Superior temporal gyrus (tissue), 1 donor: ENCODE measurements around the gene STRN4.
"Not testable (repeated sequence)": the region's sequence is repeated elsewhere in the genome, so short reads cannot be mapped to it uniquely, and the experiment has no call there.

ENCODE experiments used
- DNase-seq: peaks from one replicate; pipeline ENCODE4 v3.0.0-alpha.2; 2016; ENCODE audit errors: extremely low spot score

The STRN4 gene

GRCh38 chr19:46772170-46773017 lies 26.1 kb upstream of the STRN4 start:
- DNase-seq: no peak

- not testable (repeated sequence) for DNase-seq
Measured at GRCh38 chr19:46768746-46769145, 22.5 kb upstream of the STRN4 start.

- DNase-seq: no peak
Measured at GRCh38 chr19:46766569-46767317, 20.5 kb upstream of the STRN4 start.

DNA sequence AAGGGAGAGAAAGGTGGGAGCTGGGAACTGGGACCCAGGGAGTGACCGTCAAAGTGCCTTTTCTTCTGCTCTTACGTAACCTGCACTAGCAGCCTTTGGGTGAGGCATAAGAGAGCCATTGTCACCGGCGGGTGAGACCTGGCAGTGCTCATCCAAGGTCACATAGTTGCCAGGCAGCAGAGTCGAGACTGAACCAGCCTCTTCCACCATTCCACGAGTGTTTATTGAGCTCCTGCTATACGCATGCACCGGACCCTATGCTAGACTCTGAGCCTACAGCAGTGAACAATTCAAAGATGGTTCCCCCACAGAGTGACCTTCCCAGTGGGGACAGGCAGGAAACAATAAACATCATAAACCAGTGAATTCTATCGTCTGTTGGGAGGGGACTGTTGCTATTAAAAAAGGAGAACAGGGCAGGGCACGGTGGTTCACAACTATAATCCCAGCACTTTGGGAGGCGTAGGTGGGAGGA lies 18.6 kb upstream of the STRN4 start:
- no peak for DNase-seq

DNA sequence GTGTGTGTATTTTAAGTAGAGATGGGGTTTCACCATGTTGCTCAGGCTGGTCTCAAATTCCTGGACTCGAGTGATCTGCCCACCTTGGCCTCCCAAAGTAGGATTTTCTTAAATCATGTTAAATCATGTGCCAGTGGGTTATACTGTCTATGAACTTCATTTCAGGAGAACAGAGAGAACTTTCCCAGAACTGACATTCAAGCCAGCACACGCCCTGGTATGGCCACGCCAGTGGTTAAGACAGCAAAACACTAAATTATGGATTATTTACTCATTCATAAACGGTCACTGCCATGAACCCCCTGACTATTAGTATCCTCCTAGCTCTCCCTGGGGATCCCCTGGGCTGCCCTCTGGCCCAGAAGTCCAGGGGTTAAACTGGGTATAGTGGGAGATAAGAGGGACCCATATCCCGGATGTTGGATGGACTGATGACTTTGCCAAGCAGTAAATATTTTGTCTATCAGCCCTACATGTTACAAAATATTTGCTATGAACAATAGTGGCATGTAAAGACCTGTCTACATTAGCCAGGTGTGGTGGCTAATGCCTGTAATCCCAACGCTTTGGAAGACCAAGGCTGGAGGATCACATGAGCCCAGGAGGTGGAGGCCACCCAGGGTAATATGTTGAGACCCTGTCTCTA lies 16.1 kb upstream of the STRN4 start:
- no peak for DNase-seq

DNA sequence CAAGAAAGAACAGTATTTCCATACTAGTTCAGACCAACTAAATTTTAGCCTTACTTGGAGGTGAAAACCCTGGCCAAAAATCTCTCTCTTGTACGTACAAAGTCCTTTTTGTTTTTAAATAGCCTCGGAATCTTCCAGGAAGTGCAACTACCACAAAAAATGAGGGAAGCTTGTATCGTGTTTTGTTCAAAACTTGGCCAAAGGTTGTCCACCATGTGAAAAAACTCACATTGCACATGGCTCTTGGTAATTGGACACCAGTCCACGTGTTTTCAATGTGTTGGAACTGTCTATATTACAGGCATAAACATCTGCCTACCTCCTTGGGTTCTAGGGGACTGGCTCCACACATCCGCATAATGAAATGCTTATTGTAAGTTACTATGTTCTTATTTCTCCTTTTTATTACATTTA lies 15.2 kb upstream of the STRN4 start:
- no peak for DNase-seq

DNA sequence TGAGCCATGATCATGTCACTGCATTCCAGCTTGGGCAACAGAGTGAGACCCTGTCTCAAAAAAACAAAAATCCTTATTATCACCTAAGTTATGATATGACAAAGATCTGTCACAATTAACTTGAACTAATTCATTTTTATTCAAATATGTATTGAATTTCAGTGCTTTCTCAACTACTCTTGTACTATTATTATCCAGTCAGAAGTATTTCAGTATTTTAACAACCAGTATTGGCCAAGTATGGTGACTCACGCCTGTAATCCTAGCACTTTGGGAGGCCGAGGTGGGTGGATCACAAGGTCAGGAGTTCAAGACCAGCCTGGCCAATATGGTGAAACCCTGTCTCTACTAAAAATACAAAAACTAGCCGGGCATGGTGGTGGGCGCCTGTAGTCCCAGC lies 14.6 kb upstream of the STRN4 start:
- DNase-seq: not testable (repeated sequence)

- no peak for DNase-seq
Measured at GRCh38 chr19:46760363-46760762, 14.1 kb upstream of the STRN4 start.

- DNase-seq: no peak
Measured at GRCh38 chr19:46759817-46760333, 13.6 kb upstream of the STRN4 start.

DNA sequence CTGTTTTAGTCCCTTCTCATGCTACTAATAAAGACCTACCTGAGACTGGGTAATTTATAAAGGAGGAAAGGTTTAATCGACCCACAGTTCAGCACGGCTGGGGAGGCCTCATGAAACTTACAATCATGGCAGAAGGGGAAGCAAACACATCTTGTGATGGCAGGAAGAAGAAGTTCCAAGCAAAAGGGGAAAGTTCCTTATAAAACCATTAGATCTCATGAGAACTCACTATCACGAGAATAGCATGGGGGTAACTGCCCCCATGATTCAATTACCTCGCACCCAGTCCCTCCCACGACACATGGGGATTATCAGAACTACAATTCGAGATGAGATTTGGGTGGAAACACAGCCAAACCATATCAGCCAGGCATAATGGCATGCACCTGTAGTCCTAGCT lies 13.0 kb upstream of the STRN4 start:
- DNase-seq: no peak

DNA sequence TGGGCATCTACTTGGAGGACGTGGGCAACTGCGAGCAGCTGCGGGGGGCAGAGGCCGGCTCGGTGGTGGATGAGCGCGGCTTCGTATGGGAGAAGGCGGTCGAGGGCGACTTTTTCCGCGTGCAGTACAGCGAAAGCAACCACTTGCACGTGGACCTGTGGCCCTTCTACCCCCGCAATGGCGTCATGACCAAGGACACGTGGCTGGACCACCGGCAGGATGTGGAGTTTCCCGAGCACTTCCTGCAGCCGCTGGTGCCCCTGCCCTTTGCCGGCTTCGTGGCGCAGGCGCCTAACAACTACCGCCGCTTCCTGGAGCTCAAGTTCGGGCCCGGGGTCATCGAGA lies 10.3 kb upstream of the STRN4 start:
- DNase-seq: no peak

- DNase-seq: no peak
Measured at GRCh38 chr19:46755853-46756543, 9.7 kb upstream of the STRN4 start.

GRCh38 chr19:46755077-46755852 lies 9.0 kb upstream of the STRN4 start:
- DNase-seq: no peak

GRCh38 chr19:46753420-46754155 lies 7.3 kb upstream of the STRN4 start:
- DNase-seq: no peak

DNA sequence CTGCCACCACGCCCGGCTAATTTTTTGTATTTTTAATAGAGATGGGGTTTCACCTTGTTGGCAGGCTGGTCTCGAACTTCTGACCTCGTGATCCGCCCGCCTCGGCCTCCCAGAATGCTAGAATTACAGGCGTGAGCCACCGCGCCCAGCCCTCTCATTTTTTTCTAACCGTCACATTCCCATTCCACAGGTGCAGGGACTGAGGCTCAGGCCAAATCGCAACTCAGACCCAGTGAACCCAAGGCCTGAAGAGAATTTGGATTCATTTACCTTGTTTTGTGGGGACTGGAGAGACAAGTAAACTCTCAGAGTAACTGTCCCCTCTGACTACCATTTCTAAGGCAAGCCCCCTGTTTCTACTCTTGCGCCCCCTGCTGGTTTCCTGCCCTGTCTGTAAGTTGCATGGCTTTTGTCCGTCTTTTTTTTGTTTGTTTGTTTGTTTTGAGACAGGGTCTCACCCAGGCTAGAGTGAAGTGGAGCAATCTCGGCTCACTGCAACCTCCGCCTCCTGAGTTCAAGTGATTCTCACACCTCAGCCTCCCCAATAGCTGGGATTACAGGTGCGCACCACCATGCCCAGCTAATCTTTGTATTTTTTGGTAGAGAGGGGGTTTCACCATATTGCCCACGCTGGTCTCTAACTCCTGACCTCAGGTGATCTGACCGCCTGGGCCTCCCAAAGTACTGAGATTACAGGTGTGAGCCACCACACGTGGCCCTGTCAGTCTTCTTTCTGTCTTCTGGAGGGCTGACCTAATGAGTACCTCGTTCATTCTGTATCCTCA lies 2.3 kb upstream of the STRN4 start:
- DNase-seq: no peak

GRCh38 chr19:46745521-46746280 lies 549 bp downstream of the STRN4 start, which contains the start of gene FKRP:
Gene FKRP (plus strand): TSS chr19:46746057. CDS start chr19:46755451, 9,394 bp downstream.
- DNase-seq: no peak

DNA sequence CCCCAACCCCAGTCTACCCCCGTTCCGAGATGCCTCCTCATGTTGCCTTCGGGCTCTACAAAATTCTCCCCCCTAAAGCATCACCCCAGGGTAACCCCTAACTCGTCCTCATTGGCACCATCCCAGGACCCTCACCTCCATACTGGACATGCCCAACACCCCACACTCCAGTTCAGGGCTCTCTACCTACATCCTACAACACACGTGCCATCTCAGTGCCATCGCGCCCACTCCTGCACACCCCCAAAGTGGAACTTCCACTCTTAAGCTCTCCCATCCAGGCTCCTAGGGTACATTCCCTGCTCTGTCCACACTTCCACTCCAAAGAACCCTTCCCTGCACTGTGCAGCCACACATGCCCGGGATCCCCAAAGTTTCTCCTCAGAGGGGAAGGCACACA lies 1.2 kb downstream of the STRN4 start:
- DNase-seq: no peak

DNA sequence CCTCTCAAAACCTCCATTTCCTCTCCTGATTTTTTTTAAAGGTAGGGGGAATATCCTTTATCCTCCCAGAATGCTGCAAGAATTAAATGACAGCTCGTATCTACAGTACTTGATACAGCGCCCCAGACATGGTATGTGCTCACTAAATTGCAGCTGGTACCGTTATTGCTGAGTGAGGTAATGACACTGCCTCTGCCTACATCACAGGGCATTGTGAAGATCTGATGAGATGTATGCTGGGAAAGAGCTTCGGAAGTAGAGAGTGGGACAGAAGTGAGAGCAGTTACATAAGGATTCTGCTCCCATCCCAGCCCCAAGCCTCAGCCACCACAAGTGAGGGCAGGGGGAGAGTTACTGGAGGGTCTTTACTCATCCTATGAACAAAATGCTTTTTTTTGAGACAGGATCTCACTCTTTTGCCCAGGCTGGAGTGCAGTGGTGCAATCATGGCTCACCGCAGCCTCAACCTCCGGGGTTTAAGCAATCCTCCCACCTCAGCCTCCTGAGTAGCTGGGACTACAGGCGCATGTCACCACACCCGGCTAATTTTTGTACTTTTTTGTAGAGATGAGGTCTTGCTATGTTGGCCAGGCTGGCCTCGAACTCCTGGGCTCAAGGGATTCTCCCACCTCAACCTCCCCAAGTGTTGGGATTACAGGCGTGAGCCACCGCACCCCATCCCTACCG lies 2.1 kb downstream of the STRN4 start:
- no peak for DNase-seq
